ENCODE results near the gene DDX6.
"Not testable (repeated sequence)": the region's sequence is repeated elsewhere in the genome, so short reads cannot be mapped to it uniquely, and the experiment has no call there.

Gene DDX6

GRCh38 chr11:118783324-118783723 is 7.6 kb downstream of the DDX6 start:
- H4K91ac ChIP-seq (ENCODE audit: low read depth, low read length); H2AK5ac ChIP-seq (ENCODE audit: low read length); H3K4me2 ChIP-seq (ENCODE audit: low read length); H3K4me1 ChIP-seq (ENCODE audit: control insufficient read depth in 1 of 2, insufficient read depth in 2 of 2, low read length in 2 of 2); H3K27ac ChIP-seq (ENCODE audit: low read depth, low read length); H3K14ac ChIP-seq (ENCODE audit: low read length); H3K23ac ChIP-seq (ENCODE audit: low read length); H2BK12ac ChIP-seq (ENCODE audit: low read length); H3K79me1 ChIP-seq (ENCODE audit: low read length); H4K8ac ChIP-seq (ENCODE audit: low read depth, low read length); H2AFZ ChIP-seq (ENCODE audit: insufficient read depth, low read length, poor library complexity); H3K9ac ChIP-seq (ENCODE audit: low read length); H3K18ac ChIP-seq (ENCODE audit: low read length); H2BK5ac ChIP-seq (ENCODE audit: low read depth, low read length, poor library complexity); H4K12ac ChIP-seq (ENCODE audit: low read depth, low read length); H2BK120ac ChIP-seq (ENCODE audit: insufficient read depth, low read length, poor library complexity); H3K27me3 ChIP-seq (ENCODE audit: insufficient read depth, low read length); H3K9me3 ChIP-seq (ENCODE audit: insufficient read depth, low read depth, low read length); H3K4me3 ChIP-seq (ENCODE audit: low read depth, low read length): not testable (repeated sequence)
- WGBS (ENCODE audit: extremely low coverage, insufficient coverage, insufficient read length), result no CpG with 5 or more reads among the region's 5 CpGs
- peak; percentile 10 to 27 for DNase-seq
- Histone ChIP-seq H3K36me3 (ENCODE audit: control insufficient read depth in 1 of 2, insufficient read depth in 2 of 2, low read length in 2 of 2) (peaks cover 42 to 46% of the 10 kb centered on the region in 2 experiments), H3K4ac (ENCODE audit: low read depth, low read length) (peak overlapping the region; percentile 69), H3K79me2 (ENCODE audit: control insufficient read depth, insufficient read depth, low read length, poor library complexity) (peaks cover 16% of the 10 kb centered on the region)

DNA sequence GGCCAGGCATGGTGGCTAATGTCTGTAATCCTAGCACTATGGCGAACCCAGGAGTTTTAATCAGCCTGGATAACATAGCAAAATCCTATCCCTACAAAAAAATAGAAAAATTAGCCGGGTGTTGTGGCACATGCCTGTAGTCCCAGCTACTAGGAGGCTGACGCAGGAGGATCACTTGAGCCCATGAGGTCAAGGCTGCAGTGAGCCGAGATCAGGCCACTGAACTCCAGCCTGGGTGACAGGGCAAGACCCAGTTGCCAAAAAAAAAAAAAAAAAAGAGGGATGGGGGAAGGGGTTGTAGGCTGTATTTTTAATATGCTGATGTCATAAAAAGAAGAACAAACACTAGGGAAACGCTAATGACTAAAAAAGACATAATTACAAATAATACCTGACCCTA is 12.1 kb downstream of the DDX6 start:
- no peak overlapping the region for H4K8ac ChIP-seq (ENCODE audit: low read depth, low read length)
- H3K36me3 ChIP-seq (ENCODE audit: control insufficient read depth in 1 of 2, insufficient read depth in 2 of 2, low read length in 2 of 2), result peaks cover 44 to 61% of the 10 kb centered on the region in 2 experiments
- no peaks in the 10 kb centered on the region for H3K27me3 ChIP-seq (ENCODE audit: insufficient read depth, low read length)
- H2AFZ ChIP-seq (ENCODE audit: insufficient read depth, low read length, poor library complexity), result no peak overlapping the region
- H2BK12ac ChIP-seq (ENCODE audit: low read length), result no peak overlapping the region
- DNase-seq, result no peak
- H3K23ac ChIP-seq (ENCODE audit: low read length), result no peak overlapping the region
- no peak overlapping the region for H2AK5ac ChIP-seq (ENCODE audit: low read length)
- peak overlapping the region; percentile 91 for H3K4ac ChIP-seq (ENCODE audit: low read depth, low read length)
- H3K4me1 ChIP-seq (ENCODE audit: control insufficient read depth in 1 of 2, insufficient read depth in 2 of 2, low read length in 2 of 2), result no peaks in the 10 kb centered on the region
- no peaks in the 10 kb centered on the region for H3K9me3 ChIP-seq (ENCODE audit: insufficient read depth, low read depth, low read length)
- no peak overlapping the region for H4K91ac ChIP-seq (ENCODE audit: low read depth, low read length)
- H3K4me3 ChIP-seq (ENCODE audit: low read depth, low read length), result no peak overlapping the region
- no peak overlapping the region for H3K9ac ChIP-seq (ENCODE audit: low read length)
- H3K14ac ChIP-seq (ENCODE audit: low read length), result no peak overlapping the region
- H3K79me1 ChIP-seq (ENCODE audit: low read length), result no peaks in the 10 kb centered on the region
- no peak overlapping the region for H3K27ac ChIP-seq (ENCODE audit: low read depth, low read length)
- H2BK120ac ChIP-seq (ENCODE audit: insufficient read depth, low read length, poor library complexity), result no peak overlapping the region
- no peak overlapping the region for H3K18ac ChIP-seq (ENCODE audit: low read length)
- WGBS (ENCODE audit: extremely low coverage, insufficient coverage, insufficient read length), result no CpG with 5 or more reads among the region's 5 CpGs
- H3K79me2 ChIP-seq (ENCODE audit: control insufficient read depth, insufficient read depth, low read length, poor library complexity), result peaks cover 12% of the 10 kb centered on the region
- no peak overlapping the region for H2BK5ac ChIP-seq (ENCODE audit: low read depth, low read length, poor library complexity)
- no peak overlapping the region for H3K4me2 ChIP-seq (ENCODE audit: low read length)
- no peak overlapping the region for H4K12ac ChIP-seq (ENCODE audit: low read depth, low read length)

- H3K9me3 ChIP-seq (ENCODE audit: insufficient read depth, low read depth, low read length), result no peaks in the 10 kb centered on the region
- H3K36me3 ChIP-seq (ENCODE audit: control insufficient read depth in 1 of 2, insufficient read depth in 2 of 2, low read length in 2 of 2), result peaks cover 32 to 43% of the 10 kb centered on the region in 2 experiments
- H4K12ac ChIP-seq (ENCODE audit: low read depth, low read length), result no peak overlapping the region
- H3K14ac ChIP-seq (ENCODE audit: low read length), result no peak overlapping the region
- H2BK12ac ChIP-seq (ENCODE audit: low read length), result no peak overlapping the region
- no peak overlapping the region for H2BK120ac ChIP-seq (ENCODE audit: insufficient read depth, low read length, poor library complexity)
- no peaks in the 10 kb centered on the region for H3K79me1 ChIP-seq (ENCODE audit: low read length)
- peak overlapping the region; percentile 55 for H3K4ac ChIP-seq (ENCODE audit: low read depth, low read length)
- H3K27me3 ChIP-seq (ENCODE audit: insufficient read depth, low read length), result no peaks in the 10 kb centered on the region
- no peak overlapping the region for H4K91ac ChIP-seq (ENCODE audit: low read depth, low read length)
- H4K8ac ChIP-seq (ENCODE audit: low read depth, low read length), result no peak overlapping the region
- H3K9ac ChIP-seq (ENCODE audit: low read length), result no peak overlapping the region
- no peak for DNase-seq
- no peak overlapping the region for H2BK5ac ChIP-seq (ENCODE audit: low read depth, low read length, poor library complexity)
- H3K4me1 ChIP-seq (ENCODE audit: control insufficient read depth in 1 of 2, insufficient read depth in 2 of 2, low read length in 2 of 2), result no peaks in the 10 kb centered on the region
- peaks cover 12% of the 10 kb centered on the region for H3K79me2 ChIP-seq (ENCODE audit: control insufficient read depth, insufficient read depth, low read length, poor library complexity)
- H3K27ac ChIP-seq (ENCODE audit: low read depth, low read length), result no peak overlapping the region
- H3K23ac ChIP-seq (ENCODE audit: low read length), result no peak overlapping the region
- no peak overlapping the region for H2AFZ ChIP-seq (ENCODE audit: insufficient read depth, low read length, poor library complexity)
- H3K4me2 ChIP-seq (ENCODE audit: low read length), result no peak overlapping the region
- no peak overlapping the region for H3K18ac ChIP-seq (ENCODE audit: low read length)
- no peak overlapping the region for H2AK5ac ChIP-seq (ENCODE audit: low read length)
- no peak overlapping the region for H3K4me3 ChIP-seq (ENCODE audit: low read depth, low read length)
- no CpG with 5 or more reads among the region's 4 CpGs for WGBS (ENCODE audit: extremely low coverage, insufficient coverage, insufficient read length)
These were observed 16.9 kb downstream of the DDX6 start for GRCh38 chr11:118774032-118774431.

DNA sequence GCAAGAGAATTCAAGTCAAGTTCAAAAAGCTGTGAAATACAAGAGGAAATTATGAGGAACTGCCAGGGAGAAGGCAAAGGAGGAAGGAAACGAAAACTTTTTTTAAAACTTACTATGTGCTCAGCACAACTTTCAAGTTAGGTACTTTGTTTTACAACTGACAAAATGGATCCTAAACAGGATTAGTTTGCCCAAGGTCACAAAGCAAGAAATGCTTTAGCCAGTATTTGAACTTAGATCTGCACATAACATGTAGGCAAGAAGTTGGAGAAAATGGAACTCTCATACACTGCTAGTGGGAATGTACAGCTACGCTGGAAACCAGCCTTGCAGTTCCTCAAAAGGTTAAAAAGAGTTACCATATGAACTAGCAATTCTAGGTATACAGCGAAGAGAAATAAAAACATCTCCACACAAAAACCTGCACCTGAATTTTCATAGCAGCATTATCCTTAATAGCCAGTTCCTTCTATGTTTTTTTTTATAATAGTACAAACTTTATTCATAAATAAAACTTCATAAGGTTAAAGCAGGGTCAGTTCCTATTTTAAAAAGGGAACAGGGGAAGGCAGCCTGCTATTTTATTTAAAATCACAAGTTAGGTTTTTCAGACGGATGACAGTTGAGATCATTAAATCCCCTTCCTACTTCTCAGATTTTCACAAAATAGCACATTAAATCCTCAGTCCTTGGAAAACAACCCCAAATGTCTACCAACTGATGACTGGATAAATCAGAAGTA is 19.2 kb downstream of the DDX6 start:
- no peak overlapping the region for H2AK5ac ChIP-seq (ENCODE audit: low read length)
- H2AFZ ChIP-seq (ENCODE audit: insufficient read depth, low read length, poor library complexity), result no peak overlapping the region
- no peak overlapping the region for H4K12ac ChIP-seq (ENCODE audit: low read depth, low read length)
- H2BK5ac ChIP-seq (ENCODE audit: low read depth, low read length, poor library complexity), result no peak overlapping the region
- H3K4me2 ChIP-seq (ENCODE audit: low read length), result no peak overlapping the region
- H2BK120ac ChIP-seq (ENCODE audit: insufficient read depth, low read length, poor library complexity), result no peak overlapping the region
- no peaks in the 10 kb centered on the region for H3K9me3 ChIP-seq (ENCODE audit: insufficient read depth, low read depth, low read length)
- no peak overlapping the region for H2BK12ac ChIP-seq (ENCODE audit: low read length)
- no peak overlapping the region for H3K4ac ChIP-seq (ENCODE audit: low read depth, low read length)
- H4K8ac ChIP-seq (ENCODE audit: low read depth, low read length), result no peak overlapping the region
- no peak overlapping the region for H4K91ac ChIP-seq (ENCODE audit: low read depth, low read length)
- H3K4me1 ChIP-seq (ENCODE audit: control insufficient read depth in 1 of 2, insufficient read depth in 2 of 2, low read length in 2 of 2), result no peaks in the 10 kb centered on the region
- H3K79me1 ChIP-seq (ENCODE audit: low read length), result no peaks in the 10 kb centered on the region
- H3K27me3 ChIP-seq (ENCODE audit: insufficient read depth, low read length), result no peaks in the 10 kb centered on the region
- WGBS (ENCODE audit: extremely low coverage, insufficient coverage, insufficient read length), result no CpG with 5 or more reads among the region's 4 CpGs
- no peak for DNase-seq
- H3K36me3 ChIP-seq (ENCODE audit: control insufficient read depth in 1 of 2, insufficient read depth in 2 of 2, low read length in 2 of 2), result peaks cover 34 to 36% of the 10 kb centered on the region in 2 experiments
- H3K79me2 ChIP-seq (ENCODE audit: control insufficient read depth, insufficient read depth, low read length, poor library complexity), result peaks cover 14% of the 10 kb centered on the region
- H3K9ac ChIP-seq (ENCODE audit: low read length), result no peak overlapping the region
- no peak overlapping the region for H3K14ac ChIP-seq (ENCODE audit: low read length)
- H3K18ac ChIP-seq (ENCODE audit: low read length), result no peak overlapping the region
- no peak overlapping the region for H3K4me3 ChIP-seq (ENCODE audit: low read depth, low read length)
- H3K27ac ChIP-seq (ENCODE audit: low read depth, low read length), result no peak overlapping the region
- H3K23ac ChIP-seq (ENCODE audit: low read length), result no peak overlapping the region
